HFF-Myc (cell line): ENCODE measurements around the gene TEX2.

ENCODE experiments used
- DNase-seq: peaks from one replicate; pipeline ENCODE4 v3.0.0-alpha.2; 2011; ENCODE audit warnings: low read depth; ENCODE audit errors: extremely low read depth
- H3K4me3 ChIP-seq: replicated peaks from 2 replicates; pipeline ENCODE4 v1.5.1; 2011; ENCODE audit warnings: low read depth, mild to moderate bottlenecking, control low read depth, low read length
- CTCF ChIP-seq: IDR thresholded peaks from 2 replicates; pipeline ENCODE4 v1.5.1; 2012; ENCODE audit warnings: mild to moderate bottlenecking, low read depth, low read length, control low read depth; ENCODE audit errors: missing control alignments

TEX2 gene

GRCh38 chr17:64263000-64263766 is at the start of gene TEX2:
Gene TEX2, minus strand, starts transcription at chr17:64263260. Its CDS starts 49,043 bp downstream, at chr17:64214217.
- no peak for TF ChIP-seq CTCF
- peak within 1 kb of the TSS; percentile 65 for H3K4me3 ChIP-seq
- DNase-seq, result peak; percentile 52

GRCh38 chr17:64309710-64310109 is 46.6 kb upstream of the TEX2 start:
- no peak for TF ChIP-seq CTCF
- no peak for DNase-seq
- no peak overlapping the region for H3K4me3 ChIP-seq

- no peak overlapping the region for H3K4me3 ChIP-seq
- no peak for TF ChIP-seq CTCF
- DNase-seq, result no peak
Measured at GRCh38 chr17:64309021-64309420, 46.0 kb upstream of the TEX2 start.

- TF ChIP-seq CTCF, result peak; percentile 83
- H3K4me3 ChIP-seq, result no peak overlapping the region
- DNase-seq, result no peak
Measured at GRCh38 chr17:64306850-64307463, 43.9 kb upstream of the TEX2 start.

- DNase-seq, result no peak
- no peak for TF ChIP-seq CTCF
- H3K4me3 ChIP-seq, result no peak overlapping the region
Measured at GRCh38 chr17:64304551-64304950, 41.5 kb upstream of the TEX2 start.

- no peak overlapping the region for H3K4me3 ChIP-seq
- no peak for TF ChIP-seq CTCF
- no peak for DNase-seq
Measured at GRCh38 chr17:64300699-64300965, 37.6 kb upstream of the TEX2 start.

GRCh38 chr17:64297467-64298088 is 34.5 kb upstream of the TEX2 start:
- no peak for DNase-seq
- no peak overlapping the region for H3K4me3 ChIP-seq
- no peak for TF ChIP-seq CTCF
